ENCODE results near the gene LYPLA2.
"Not testable (repeated sequence)": the region's sequence is repeated elsewhere in the genome, so short reads cannot be mapped to it uniquely, and the experiment has no call there.

LYPLA2 gene

GRCh38 chr1:23814016-23814415 lies 23.1 kb downstream of the LYPLA2 start:
- Histone ChIP-seq H3K27me3 (ENCODE audit: insufficient read depth, low read length) (no peaks in the 10 kb centered on the region), H3K4me3 (ENCODE audit: low read length) (no peak overlapping the region), H2AFZ (ENCODE audit: low read depth, low read length) (no peak overlapping the region), H3K9me3 (ENCODE audit: low read length) (no peaks in the 10 kb centered on the region), H3K36me3 (ENCODE audit: insufficient read depth, low read length) (peaks cover 40% of the 10 kb centered on the region), H3K4me1 (ENCODE audit: insufficient read depth, low read length) (no peaks in the 10 kb centered on the region)

GRCh38 chr1:23816361-23816760 lies 25.4 kb downstream of the LYPLA2 start:
- Histone ChIP-seq H3K9me3 (ENCODE audit: low read length) (no peaks in the 10 kb centered on the region), H3K4me1 (ENCODE audit: insufficient read depth, low read length) (no peaks in the 10 kb centered on the region), H3K4me3 (ENCODE audit: low read length) (no peak overlapping the region), H2AFZ (ENCODE audit: low read depth, low read length) (no peak overlapping the region), H3K36me3 (ENCODE audit: insufficient read depth, low read length) (peaks cover 37% of the 10 kb centered on the region), H3K27me3 (ENCODE audit: insufficient read depth, low read length) (no peaks in the 10 kb centered on the region)

GRCh38 chr1:23816906-23817305 lies 26.0 kb downstream of the LYPLA2 start:
- H3K4me3 ChIP-seq (ENCODE audit: low read length): no peak overlapping the region
- H3K27me3 ChIP-seq (ENCODE audit: insufficient read depth, low read length): no peaks in the 10 kb centered on the region
- H3K9me3 ChIP-seq (ENCODE audit: low read length): no peaks in the 10 kb centered on the region
- no peaks in the 10 kb centered on the region for H3K4me1 ChIP-seq (ENCODE audit: insufficient read depth, low read length)
- H3K36me3 ChIP-seq (ENCODE audit: insufficient read depth, low read length): peaks cover 36% of the 10 kb centered on the region
- no peak overlapping the region for H2AFZ ChIP-seq (ENCODE audit: low read depth, low read length)

GRCh38 chr1:23817633-23818032 lies 26.7 kb downstream of the LYPLA2 start:
- Histone ChIP-seq H3K27me3 (ENCODE audit: insufficient read depth, low read length) (no peaks in the 10 kb centered on the region), H2AFZ (ENCODE audit: low read depth, low read length) (no peak overlapping the region), H3K4me3 (ENCODE audit: low read length) (no peak overlapping the region), H3K4me1 (ENCODE audit: insufficient read depth, low read length) (no peaks in the 10 kb centered on the region), H3K9me3 (ENCODE audit: low read length) (no peaks in the 10 kb centered on the region), H3K36me3 (ENCODE audit: insufficient read depth, low read length) (peaks cover 31% of the 10 kb centered on the region)

GRCh38 chr1:23823767-23824166 lies 32.8 kb downstream of the LYPLA2 start:
- Histone ChIP-seq H3K27me3 (ENCODE audit: insufficient read depth, low read length) (no peaks in the 10 kb centered on the region), H3K36me3 (ENCODE audit: insufficient read depth, low read length) (no peaks in the 10 kb centered on the region), H3K4me3 (ENCODE audit: low read length) (no peak overlapping the region), H3K4me1 (ENCODE audit: insufficient read depth, low read length) (peaks cover 8% of the 10 kb centered on the region), H3K9me3 (ENCODE audit: low read length) (no peaks in the 10 kb centered on the region), H2AFZ (ENCODE audit: low read depth, low read length) (no peak overlapping the region)

- Histone ChIP-seq H3K4me1 (ENCODE audit: insufficient read depth, low read length) (peaks cover 8% of the 10 kb centered on the region), H3K4me3 (ENCODE audit: low read length) (peak overlapping the region; percentile 96), H2AFZ (ENCODE audit: low read depth, low read length) (peak overlapping the region; percentile 73), H3K27me3 (ENCODE audit: insufficient read depth, low read length) (no peaks in the 10 kb centered on the region), H3K36me3 (ENCODE audit: insufficient read depth, low read length) (no peaks in the 10 kb centered on the region), H3K9me3 (ENCODE audit: low read length) (no peaks in the 10 kb centered on the region)
Measured at GRCh38 chr1:23824711-23825075, 33.7 kb downstream of the LYPLA2 start.

GRCh38 chr1:23825076-23825761 lies 34.3 kb downstream of the LYPLA2 start, which contains the start of gene HMGCL:
Gene HMGCL, minus strand, starts transcription at chr1:23825429. Its CDS starts 14 bp downstream, at chr1:23825415.
- H3K9me3 ChIP-seq (ENCODE audit: low read length): no peaks in the 10 kb centered on the region
- H3K4me3 ChIP-seq (ENCODE audit: low read length): peak within 1 kb of the TSS; percentile 96
- peaks cover 8% of the 10 kb centered on the region for H3K4me1 ChIP-seq (ENCODE audit: insufficient read depth, low read length)
- no peaks in the 10 kb centered on the region for H3K36me3 ChIP-seq (ENCODE audit: insufficient read depth, low read length)
- no peaks in the 10 kb centered on the region for H3K27me3 ChIP-seq (ENCODE audit: insufficient read depth, low read length)
- H2AFZ ChIP-seq (ENCODE audit: low read depth, low read length): peak within 1 kb of the TSS; percentile 73

GRCh38 chr1:23825762-23826522 lies 35.0 kb downstream of the LYPLA2 start:
- Histone ChIP-seq H3K4me3 (ENCODE audit: low read length) (peak overlapping the region; percentile 96), H3K27me3 (ENCODE audit: insufficient read depth, low read length) (no peaks in the 10 kb centered on the region), H3K36me3 (ENCODE audit: insufficient read depth, low read length) (no peaks in the 10 kb centered on the region)

GRCh38 chr1:23826590-23826989 lies 35.6 kb downstream of the LYPLA2 start:
- H3K4me1 ChIP-seq (ENCODE audit: insufficient read depth, low read length): peaks cover 11% of the 10 kb centered on the region
- not testable (repeated sequence) for H3K36me3 ChIP-seq (ENCODE audit: insufficient read depth, low read length); H2AFZ ChIP-seq (ENCODE audit: low read depth, low read length); H3K4me3 ChIP-seq (ENCODE audit: low read length); H3K27me3 ChIP-seq (ENCODE audit: insufficient read depth, low read length); H3K9me3 ChIP-seq (ENCODE audit: low read length)

More at GRCh38 chr1:23825762-23826522, 35.0 kb downstream of the LYPLA2 start:
- Histone ChIP-seq H3K9me3 (ENCODE audit: low read length) (no peaks in the 10 kb centered on the region), H3K4me1 (ENCODE audit: insufficient read depth, low read length) (peaks cover 11% of the 10 kb centered on the region), H2AFZ (ENCODE audit: low read depth, low read length) (peak overlapping the region; percentile 66)

GRCh38 chr1:23827717-23828116 lies 36.8 kb downstream of the LYPLA2 start:
- H2AFZ ChIP-seq (ENCODE audit: low read depth, low read length): no peak overlapping the region
- H3K4me3 ChIP-seq (ENCODE audit: low read length): no peak overlapping the region
- no peaks in the 10 kb centered on the region for H3K36me3 ChIP-seq (ENCODE audit: insufficient read depth, low read length)
- H3K9me3 ChIP-seq (ENCODE audit: low read length): no peaks in the 10 kb centered on the region
- H3K27me3 ChIP-seq (ENCODE audit: insufficient read depth, low read length): no peaks in the 10 kb centered on the region
- peaks cover 11% of the 10 kb centered on the region for H3K4me1 ChIP-seq (ENCODE audit: insufficient read depth, low read length)

GRCh38 chr1:23834156-23834555 lies 43.2 kb downstream of the LYPLA2 start:
- H3K36me3 ChIP-seq (ENCODE audit: insufficient read depth, low read length); H3K4me3 ChIP-seq (ENCODE audit: low read length); H3K9me3 ChIP-seq (ENCODE audit: low read length); H2AFZ ChIP-seq (ENCODE audit: low read depth, low read length); H3K4me1 ChIP-seq (ENCODE audit: insufficient read depth, low read length): not testable (repeated sequence)
- H3K27me3 ChIP-seq (ENCODE audit: insufficient read depth, low read length): peaks cover 12% of the 10 kb centered on the region

- Histone ChIP-seq H3K36me3 (ENCODE audit: insufficient read depth, low read length) (no peaks in the 10 kb centered on the region), H3K4me3 (ENCODE audit: low read length) (no peak overlapping the region), H3K27me3 (ENCODE audit: insufficient read depth, low read length) (peaks cover 12% of the 10 kb centered on the region), H3K4me1 (ENCODE audit: insufficient read depth, low read length) (peaks cover 7% of the 10 kb centered on the region), H3K9me3 (ENCODE audit: low read length) (no peaks in the 10 kb centered on the region), H2AFZ (ENCODE audit: low read depth, low read length) (no peak overlapping the region)
Measured at GRCh38 chr1:23836037-23836436, 45.1 kb downstream of the LYPLA2 start.

GRCh38 chr1:23837908-23838307 lies 47.0 kb downstream of the LYPLA2 start:
- H3K4me3 ChIP-seq (ENCODE audit: low read length): no peak overlapping the region
- peaks cover 7% of the 10 kb centered on the region for H3K4me1 ChIP-seq (ENCODE audit: insufficient read depth, low read length)
- no peaks in the 10 kb centered on the region for H3K36me3 ChIP-seq (ENCODE audit: insufficient read depth, low read length)
- peak overlapping the region; percentile 60 for H2AFZ ChIP-seq (ENCODE audit: low read depth, low read length)
- H3K27me3 ChIP-seq (ENCODE audit: insufficient read depth, low read length): peaks cover 12% of the 10 kb centered on the region
- no peaks in the 10 kb centered on the region for H3K9me3 ChIP-seq (ENCODE audit: low read length)

Data from neuron (in vitro differentiated cells).